A172 (cell line): Measurements from ENCODE around the gene ZNF892. TPM values are rescaled to one million over a fixed set of nuclear protein-coding genes. Genes with fewer than 3 reads are reported as not detected.
"Not testable (repeated sequence)": the region's sequence is repeated elsewhere in the genome, so short reads cannot be mapped to it uniquely, and the experiment has no call there.

ENCODE experiments used
- DNase-seq: peaks from one replicate; pipeline ENCODE4 v3.0.0-alpha.2; 2015; ENCODE audit warnings: low spot score
- total RNA-seq: library from RNA; depleted of rRNA; stranded (reverse); fragments of >200 nt; shearing (Covaris generic); gene quantifications from 2 replicates; pipeline ENCODE4 v1.2.3, GENCODE V29; 2014; rRNA removed

The ZNF892 gene
- total RNA-seq, 1 experiment from 2014 or later = not detected

GRCh38 chr2:95225658-95226057 lies 18.3 kb downstream of the ZNF892 start:
- no peak for DNase-seq

GRCh38 chr2:95231723-95232122 lies 24.4 kb downstream of the ZNF892 start:
- DNase-seq = peak; percentile 74

DNA sequence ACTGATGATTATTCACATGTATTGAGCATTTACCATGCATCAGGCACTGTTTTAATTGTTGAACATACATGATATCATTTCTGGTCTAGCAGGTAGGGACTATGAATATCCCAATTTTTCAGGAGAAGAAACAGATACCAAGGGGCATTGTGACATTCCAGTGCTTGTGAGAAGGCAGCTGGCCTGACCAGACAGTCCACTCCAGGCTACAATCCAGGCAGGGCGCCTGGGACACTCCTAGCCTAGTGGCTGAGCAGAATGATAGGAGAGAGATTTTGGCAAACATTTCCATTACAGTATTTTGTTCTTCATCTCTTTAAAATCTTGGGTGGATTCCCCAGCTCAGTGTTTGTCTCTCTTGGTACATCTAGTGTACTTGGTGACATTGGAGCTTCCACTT lies 24.9 kb downstream of the ZNF892 start:
- DNase-seq = no peak

DNA sequence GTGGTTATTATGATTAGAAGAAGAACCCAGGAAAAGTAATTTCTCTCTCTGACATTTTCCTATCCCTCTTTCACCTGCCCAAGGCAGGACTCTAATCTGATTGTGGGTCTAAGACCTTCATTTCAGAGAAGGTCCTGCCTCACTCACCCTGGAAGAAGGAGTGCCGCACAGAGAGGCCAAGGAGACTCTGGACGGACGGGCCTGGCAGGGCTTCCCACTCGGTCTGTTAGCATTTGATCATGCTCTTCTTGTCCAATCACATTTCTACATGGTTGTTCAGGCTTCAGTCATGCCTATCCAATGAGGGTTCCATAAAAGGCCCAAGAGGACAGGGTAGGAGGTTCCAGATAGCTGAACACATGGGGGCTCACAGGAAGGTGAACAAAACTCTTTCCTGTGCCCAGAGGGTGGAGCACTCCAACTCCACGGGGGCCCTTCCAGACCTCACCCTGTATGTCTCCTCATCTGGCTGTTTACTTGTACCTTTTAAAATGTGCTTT lies 27.0 kb downstream of the ZNF892 start:
- DNase-seq = no peak

DNA sequence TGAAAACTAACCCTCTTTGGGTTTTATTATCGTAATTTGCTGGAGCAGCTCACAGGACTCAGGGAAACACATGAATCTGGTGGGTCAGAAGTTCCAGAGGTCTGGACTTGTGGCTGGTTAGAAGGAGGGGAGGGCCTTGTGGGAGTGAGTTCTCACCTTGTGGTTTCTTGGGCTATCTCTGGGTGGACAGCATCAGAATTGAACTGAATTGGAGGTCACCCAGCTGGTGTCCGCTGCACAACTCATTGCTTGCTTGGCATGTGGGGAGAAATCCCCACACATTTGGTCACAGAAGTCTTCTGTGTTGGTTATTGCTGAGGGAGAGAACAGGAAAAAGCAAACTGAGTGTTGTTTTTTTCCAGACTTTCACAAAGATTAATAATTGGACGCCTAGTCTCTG lies 27.5 kb downstream of the ZNF892 start:
- DNase-seq = no peak

DNA sequence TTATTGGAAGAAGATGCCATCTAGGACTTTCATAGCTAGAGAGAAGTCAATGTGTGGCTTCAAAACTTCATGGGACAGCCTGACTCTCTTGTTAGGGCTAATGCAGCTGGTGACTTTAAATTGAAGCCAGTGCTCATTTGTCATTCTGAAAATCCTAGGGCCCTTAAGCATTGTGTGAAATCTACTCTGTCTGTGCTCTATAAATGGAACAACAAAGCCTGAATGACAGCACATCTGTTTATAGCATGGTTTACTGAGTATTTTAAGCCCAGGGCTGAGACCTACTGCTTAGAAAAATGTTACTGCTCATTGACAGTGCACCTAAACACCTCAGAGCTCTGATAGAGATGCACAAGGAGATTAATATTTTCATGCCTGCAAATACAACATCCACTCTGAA lies 30.8 kb downstream of the ZNF892 start:
- DNase-seq = no peak

DNA sequence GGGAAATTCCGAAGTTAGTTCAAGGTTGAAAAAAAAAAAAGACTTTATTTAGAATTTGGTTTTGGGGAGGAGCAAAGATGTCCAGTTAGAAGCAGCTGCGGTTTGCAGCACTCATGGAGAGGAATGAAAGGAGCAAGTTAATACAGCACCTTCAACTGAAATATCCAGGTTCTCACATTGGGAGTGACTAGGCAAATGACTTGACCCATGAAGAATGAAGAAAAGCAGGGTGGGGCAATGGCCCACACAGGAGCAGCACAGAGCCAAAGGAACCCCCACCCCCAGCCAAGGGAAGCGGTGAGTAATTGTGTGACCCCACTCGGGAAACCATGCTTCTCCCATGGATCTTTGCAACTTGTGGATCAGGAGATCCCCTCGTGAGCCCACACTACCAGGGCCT lies 32.8 kb downstream of the ZNF892 start:
- DNase-seq = no peak

DNA sequence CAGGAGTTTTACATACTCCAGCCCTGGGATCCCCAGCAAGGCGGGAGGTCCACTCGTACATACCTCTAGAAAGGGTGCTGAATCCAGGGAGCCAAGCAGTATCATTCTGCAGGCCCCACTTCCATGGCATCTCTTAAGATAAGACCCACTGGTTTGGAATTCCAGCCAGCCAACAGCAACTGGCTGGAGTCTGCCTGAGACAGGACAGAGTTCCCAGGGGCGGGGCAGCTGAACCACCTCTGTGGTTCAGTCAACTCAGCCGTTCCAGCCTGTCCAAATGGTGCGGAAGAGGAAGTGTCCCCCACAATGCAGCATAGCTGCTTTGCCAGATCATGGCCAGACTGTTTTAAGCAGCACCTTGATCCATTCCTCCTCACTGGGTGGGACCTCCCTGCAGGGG lies 33.2 kb downstream of the ZNF892 start:
- DNase-seq = no peak

DNA sequence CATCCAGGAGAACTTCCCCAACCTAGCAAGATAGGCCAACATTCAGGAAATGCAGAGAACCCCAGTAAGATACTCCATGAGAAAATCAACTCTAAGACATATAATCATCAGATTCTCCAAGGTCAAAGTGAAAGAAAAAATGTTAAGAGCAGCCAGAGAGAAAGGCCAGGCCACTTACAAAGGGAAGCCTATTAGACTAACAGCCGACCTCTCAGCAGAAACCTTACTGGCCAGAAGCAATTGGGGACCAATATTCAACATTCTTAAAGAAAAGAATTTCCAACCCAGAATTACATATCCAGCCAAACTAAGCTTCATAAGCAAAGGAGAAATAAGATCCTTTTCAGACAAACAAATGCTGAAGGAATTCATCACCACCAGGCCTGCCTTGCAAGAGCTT lies 34.8 kb downstream of the ZNF892 start:
- not testable (repeated sequence) for DNase-seq

Other genes starting within 250 kb of the ZNF892 start
- not detected in 2 replicates for gene MAL, start 181.8 kb upstream of the ZNF892 start, total RNA-seq
- 60.7 and 84.4 TPM in 2 replicates for gene MRPS5, start 85.7 kb upstream of the ZNF892 start, total RNA-seq
- 3.3 and 8.2 TPM in 2 replicates for gene ZNF514, start 47.7 kb upstream of the ZNF892 start, total RNA-seq
- gene ZNF2, start 41.7 kb upstream of the ZNF892 start, total RNA-seq = 4.1 and 6.7 TPM in 2 replicates
- 0.31 and 1.3 TPM in 2 replicates for gene PROM2, start 66.9 kb downstream of the ZNF892 start, total RNA-seq
- gene KCNIP3, start 89.8 kb downstream of the ZNF892 start, total RNA-seq = 3.8 and 7.3 TPM in 2 replicates
- 43.5 and 55.3 TPM in 2 replicates for gene FAHD2A, start 195.2 kb downstream of the ZNF892 start, total RNA-seq